ENCODE results near the gene ZBTB16.

ZBTB16 gene

GRCh38 chr11:114207096-114207495 is 147.6 kb downstream of the ZBTB16 start:
- DNase-seq (ENCODE audit: low read depth in 3 of 3, low spot score in 1 of 3), result no peak

GRCh38 chr11:114208377-114208776 is 148.9 kb downstream of the ZBTB16 start:
- DNase-seq (ENCODE audit: low read depth in 3 of 3, low spot score in 1 of 3), result no peak

DNA sequence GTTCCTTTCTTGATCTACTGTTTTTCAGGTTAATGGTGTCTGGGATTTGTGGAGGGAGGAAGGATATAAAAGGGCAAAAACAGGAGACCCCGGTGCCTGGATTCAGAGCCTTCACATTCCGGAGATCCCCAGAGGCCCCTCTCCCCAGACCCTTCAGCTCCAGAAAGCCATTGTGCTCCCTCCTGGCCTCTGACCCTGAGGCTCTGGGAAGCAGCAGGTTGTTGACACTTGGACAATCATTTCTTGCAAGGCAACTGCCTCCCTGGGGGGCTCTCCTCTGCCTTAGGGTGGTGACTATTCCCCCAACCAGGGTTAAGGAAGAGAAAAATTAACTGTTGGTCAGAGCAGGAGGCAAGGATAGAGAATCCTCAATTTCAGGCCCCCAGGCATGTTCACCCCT is 149.8 kb downstream of the ZBTB16 start:
- no peak for DNase-seq (ENCODE audit: low read depth in 3 of 3, low spot score in 1 of 3)

DNA sequence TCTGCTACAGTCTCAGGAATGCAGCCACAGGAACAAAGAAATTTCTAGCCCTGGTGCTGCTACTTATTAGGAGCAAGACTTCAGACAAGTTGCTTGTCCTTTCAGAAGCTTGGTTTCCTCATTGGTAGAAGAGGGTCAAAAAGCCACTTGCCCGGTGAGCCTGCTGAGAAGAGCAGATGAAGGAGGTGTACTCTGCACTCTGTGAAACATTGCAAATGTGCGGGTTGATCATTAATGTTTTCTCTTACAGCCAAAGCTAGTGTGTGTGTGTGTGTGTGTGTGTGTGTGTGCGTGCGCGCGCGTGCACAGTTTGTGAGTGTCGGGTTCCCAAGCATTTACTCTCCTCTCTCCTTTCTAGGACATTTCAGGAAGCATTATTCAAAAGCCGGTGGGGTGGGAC is 150.4 kb downstream of the ZBTB16 start:
- DNase-seq (ENCODE audit: low read depth in 3 of 3, low spot score in 1 of 3), result no peak

DNA sequence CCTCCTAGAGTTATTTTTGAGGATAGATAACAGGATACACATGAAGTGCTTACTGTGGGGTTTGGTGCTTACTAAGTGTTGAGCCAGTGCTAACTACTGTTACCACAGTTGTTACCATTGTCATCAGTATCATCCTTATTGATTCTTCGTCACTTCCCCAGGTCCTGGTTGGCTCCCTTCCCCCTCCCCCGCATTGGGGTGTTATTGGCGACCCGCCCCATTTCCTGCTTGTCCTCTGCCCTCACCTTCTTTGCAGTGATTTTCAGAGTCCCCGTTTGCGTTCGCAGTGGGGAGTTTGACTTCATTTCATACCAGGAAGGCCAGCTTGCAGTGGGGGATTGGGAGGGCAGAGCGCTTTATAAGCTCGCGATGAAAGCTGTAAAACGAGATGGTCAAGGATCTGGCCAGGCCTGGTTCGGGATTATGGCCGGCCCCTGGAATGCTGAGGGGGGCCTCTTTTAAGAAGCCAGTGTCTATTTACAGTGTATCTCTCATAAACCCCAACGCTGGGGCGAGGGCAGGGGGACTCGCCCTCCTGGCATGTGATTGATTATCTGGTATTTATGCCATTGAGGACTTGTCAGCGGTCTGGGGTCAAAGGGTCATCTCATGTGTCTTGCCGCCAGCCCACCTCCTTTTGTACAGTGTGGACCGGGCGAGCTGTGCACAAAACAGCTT is 152.1 kb downstream of the ZBTB16 start:
- no peak for DNase-seq (ENCODE audit: low read depth in 3 of 3, low spot score in 1 of 3)

DNA sequence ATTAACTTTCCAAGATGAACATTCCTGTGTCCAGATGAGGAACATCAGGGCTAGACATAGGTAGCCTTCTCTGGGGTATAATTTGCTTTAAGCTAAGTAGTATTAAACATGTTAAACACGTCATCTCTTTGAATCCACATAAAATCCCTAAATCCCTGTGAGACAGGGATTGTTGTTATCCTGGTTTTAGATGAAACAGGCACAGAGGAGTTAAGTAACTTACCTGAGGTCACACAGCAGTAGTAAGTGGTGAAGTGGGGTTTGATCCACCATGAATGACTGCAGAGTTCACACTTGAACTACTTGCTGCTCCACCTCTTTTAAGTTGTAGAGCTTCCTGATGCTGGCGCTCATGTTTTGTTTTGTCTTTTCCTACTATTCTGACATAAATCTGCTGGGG is 154.1 kb downstream of the ZBTB16 start:
- DNase-seq (ENCODE audit: low read depth in 3 of 3, low spot score in 1 of 3), result no peak

- DNase-seq (ENCODE audit: low read depth in 3 of 3, low spot score in 1 of 3), result no peak
These were observed 155.9 kb downstream of the ZBTB16 start for GRCh38 chr11:114215428-114215827.

DNA sequence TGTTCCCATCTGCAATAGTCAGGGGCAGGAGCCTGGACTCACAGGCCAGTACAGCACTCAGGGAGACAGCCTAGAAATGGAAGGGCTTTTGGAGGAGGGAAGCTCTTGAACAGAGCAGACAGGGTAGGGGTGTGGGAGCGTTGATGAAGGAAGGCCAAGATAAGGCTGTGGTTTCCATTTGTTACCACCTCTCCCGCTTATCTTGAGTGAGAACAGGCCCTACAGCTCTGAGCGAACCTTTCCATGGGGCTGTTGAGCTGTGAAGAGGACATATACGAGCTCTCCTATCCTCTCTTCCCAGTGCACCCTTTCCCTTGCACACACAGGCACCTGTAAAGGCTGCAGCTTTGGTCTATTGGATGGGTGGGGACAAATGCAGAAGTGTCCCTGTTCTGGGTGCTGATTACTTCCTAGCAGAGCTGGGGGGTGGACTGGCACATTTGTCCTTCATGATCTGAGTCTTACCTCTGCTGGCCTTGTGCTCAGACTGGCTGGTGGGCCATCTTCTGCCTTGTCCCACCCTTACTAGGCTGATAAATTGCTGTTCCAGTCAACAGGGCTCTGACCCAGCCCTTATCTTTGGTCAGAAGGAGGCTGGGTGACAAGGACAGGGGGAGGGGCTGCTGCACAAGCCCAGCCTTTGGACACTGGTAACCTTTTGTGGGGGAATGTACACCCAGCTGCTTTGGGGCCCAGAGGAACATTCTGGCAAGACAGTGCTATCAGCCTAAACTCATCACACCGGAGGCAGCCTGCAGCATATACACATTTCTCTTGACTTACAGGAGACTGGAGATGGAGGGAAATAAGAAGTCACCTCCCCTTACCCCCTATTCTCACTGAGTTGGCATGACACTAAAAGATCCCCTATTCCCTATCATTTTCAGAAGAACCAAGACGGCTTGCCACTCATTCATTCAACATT is 156.6 kb downstream of the ZBTB16 start:
- no peak for DNase-seq (ENCODE audit: low read depth in 3 of 3, low spot score in 1 of 3)

- DNase-seq (ENCODE audit: low read depth in 3 of 3, low spot score in 1 of 3), result no peak
These were observed 157.3 kb downstream of the ZBTB16 start for GRCh38 chr11:114216796-114217180.

- DNase-seq (ENCODE audit: low read depth in 3 of 3, low spot score in 1 of 3), result no peak
These were observed 159.0 kb downstream of the ZBTB16 start for GRCh38 chr11:114218508-114218907.

DNA sequence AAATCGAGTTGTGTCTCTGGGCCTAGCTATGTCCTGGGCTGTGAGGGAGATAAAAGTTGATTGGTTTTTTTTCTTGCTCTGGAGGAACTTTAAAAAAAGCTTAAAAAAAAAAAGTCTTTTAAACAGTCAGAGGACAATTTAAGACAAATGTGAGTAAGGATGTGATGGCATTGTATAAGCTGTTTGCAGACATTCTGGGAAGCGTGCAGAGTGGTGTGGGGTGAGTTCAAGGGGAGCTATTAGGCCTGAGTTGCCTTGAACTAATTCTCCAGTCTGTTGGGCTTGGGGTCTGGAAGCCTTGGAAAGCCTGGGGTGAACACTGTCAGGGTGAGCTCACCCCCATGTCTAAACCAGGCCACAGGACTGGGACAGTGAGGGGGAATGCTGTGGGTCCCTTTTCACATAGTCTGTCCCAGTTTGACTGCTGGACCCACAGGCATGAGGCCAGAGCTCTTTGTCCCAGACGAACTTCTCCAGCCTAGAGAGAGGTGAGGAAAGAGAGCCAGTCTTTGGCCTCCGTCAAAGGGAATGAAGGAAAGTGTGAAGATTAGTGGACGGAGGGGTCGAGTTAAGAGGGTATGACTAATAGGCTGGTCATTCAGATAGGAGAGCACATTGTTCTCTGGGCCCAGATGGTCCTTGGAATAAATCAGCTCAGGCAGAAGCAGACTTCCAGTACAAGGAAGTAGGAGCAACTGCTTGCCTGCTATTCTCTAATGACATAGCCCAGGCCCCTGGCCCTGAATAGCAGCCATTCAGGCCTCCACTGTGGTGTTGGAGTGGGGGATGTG is 160.2 kb downstream of the ZBTB16 start:
- DNase-seq (ENCODE audit: low read depth in 3 of 3, low spot score in 1 of 3), result no peak

- no peak for DNase-seq (ENCODE audit: low read depth in 3 of 3, low spot score in 1 of 3)
These were observed 161.5 kb downstream of the ZBTB16 start for GRCh38 chr11:114221037-114221436.

DNA sequence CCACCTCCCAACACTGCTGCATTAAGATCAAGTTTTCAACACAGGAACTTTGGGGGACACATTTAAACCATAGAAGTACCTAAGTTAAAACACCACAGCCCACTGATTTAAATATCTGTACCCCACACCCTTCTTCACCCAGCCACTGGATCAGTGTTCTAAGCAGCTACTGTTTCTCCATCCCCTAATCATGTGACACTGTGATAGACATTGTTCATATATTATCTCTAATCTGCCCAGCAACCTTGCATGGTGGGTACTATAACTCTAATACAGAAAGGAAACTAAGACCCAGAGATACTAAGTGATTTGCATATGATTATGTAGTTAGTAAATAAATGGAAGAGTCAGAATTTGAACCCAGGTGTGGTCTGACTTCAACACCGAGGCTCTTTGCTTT is 166.2 kb downstream of the ZBTB16 start:
- no peak for DNase-seq (ENCODE audit: low read depth in 3 of 3, low spot score in 1 of 3)

DNA sequence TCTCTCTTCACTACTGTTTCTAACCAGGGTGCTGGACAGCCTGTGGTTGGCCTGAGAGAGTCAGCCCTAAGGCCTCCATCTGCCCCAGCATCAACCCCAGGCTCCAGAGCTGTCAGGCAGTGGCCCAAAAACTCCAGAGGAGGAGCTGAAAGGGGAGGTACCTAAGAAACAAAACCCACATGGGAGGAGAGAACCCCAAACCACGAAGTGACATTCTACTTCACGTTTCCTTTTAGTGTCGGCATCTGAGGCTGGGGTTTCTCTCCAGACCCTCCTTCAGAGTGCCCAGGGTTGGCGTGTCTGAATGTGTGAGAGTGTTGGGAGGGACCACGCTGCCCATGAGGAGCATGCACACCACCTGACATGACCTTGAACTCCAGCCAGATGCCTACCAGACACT is 166.8 kb downstream of the ZBTB16 start:
- DNase-seq (ENCODE audit: low read depth in 3 of 3, low spot score in 1 of 3), result no peak

DNA sequence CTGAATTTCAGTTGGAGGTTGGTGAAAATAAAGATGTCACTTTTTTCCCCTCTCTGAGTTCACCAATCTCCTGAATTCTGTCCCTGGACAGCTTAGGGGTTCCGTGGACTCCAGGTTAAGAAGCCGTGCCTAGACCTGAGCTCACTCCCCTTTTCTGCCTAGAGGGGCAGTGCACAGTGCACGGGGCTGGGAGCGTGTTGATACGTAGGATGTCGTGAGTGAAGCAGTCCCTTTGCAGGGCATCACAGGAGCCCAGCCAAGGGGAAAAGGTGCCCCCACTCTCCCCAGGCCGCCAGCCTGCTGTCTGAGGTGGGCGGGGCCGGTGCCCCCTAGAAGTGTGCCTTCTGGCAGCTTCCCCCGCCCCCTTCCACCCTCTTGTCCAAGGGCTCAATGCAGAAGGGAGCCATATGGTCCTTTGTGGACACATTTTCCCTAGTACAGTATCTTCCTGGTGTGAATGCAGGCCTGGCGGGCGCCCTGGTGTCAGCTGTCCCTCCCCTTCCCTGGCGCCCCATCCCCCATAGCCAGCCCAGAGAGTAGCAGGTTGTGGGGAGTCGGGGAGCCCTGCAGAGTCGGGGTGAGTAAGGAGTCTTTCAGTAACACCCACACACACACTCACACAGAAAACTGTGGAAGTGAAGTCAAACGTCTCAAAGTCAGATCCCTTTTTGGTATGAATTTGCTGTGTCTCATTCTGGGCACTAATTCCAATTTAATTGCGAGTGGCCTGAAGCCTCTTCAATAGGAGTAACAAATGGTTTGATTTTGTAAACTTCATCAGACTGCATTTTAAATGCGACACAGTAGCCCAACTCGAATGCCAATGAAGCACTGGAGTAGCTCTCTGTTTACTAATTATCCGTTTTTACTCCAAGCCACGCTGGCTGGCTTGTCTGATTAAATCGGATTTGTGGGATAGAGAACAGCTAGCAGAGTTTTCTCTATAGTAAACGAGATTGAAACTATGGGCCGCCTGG is 169.2 kb downstream of the ZBTB16 start:
- DNase-seq (ENCODE audit: low read depth in 3 of 3, low spot score in 1 of 3), result no peak

- no peak for DNase-seq (ENCODE audit: low read depth in 3 of 3, low spot score in 1 of 3)
These were observed 170.7 kb downstream of the ZBTB16 start for GRCh38 chr11:114230031-114230704.

DNA sequence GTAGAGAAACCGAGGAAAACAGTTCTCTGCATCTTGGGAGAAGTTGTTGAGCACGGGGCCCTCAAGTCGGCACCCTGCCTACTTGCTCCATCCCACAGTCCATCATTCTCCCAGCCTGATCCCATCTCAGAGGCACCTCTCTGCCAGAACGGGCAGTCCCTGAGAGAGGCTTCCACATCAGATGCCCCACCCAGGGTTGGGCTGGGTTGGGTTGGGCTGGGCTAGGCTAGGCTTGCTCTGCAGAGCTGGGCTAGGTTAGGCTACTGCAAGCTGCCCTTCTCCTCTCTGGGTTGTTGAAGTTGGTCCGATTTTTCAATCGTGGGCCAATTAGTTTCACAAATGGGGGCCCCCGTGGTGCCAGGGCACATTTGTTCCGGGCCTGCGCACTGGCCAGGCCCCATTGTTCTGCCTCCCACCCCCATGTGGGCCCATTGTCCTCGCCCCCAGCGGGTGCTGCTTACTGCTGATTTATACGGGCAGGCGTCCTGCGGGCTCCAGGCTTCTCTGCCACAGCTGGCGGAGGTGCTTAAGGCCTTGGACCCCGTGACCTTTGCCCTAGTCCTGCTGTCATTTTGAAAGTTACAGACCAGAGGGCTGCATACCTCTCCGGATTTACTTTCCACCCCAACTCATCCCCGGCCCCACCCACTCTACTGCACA is 173.0 kb downstream of the ZBTB16 start:
- no peak for DNase-seq (ENCODE audit: low read depth in 3 of 3, low spot score in 1 of 3)

DNA sequence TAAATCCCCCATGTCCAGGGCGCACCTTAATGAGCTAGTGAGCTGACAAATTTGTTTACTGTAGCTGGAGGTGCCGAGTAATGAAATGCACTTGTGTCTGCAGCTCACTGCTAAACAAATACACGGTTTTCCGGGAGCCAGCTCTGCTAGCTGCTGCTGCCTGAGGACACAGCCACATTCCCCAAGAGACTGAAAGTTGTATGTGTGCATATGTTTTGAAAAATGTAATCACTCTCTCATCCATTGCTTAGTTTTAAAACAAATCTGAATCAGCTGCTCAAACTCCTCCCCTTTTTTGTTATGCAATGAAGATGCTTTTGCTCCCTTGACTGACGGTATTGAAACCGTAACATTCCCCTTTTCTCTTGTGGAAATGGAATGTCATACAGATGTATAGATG is 174.2 kb downstream of the ZBTB16 start:
- no peak for DNase-seq (ENCODE audit: low read depth in 3 of 3, low spot score in 1 of 3)

DNA sequence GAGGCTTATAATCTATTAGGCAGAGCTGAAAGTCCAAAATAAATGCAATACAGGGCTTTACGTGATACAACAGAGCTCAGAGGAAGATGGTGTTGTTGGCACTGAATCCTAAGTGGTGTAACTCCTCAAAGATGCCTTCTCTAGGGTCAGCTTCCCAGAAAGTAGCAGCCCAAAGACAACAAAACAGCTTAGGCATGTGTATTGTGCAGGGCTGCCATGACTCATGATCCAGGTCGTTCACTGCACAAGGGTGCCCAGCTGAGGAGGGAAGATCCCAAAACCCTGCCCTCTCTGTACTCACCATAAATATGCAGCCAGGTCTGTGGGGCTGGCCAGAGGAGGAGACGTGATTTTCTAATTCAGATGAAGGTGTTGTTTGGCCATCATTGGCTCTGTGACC is 177.3 kb downstream of the ZBTB16 start:
- no peak for DNase-seq (ENCODE audit: low read depth in 3 of 3, low spot score in 1 of 3)

All from stimulated activated CD4-positive, alpha-beta T cell treated with anti-CD3 and anti-CD28 coated beads, TNF-alpha, amount 100 ng/mL, for 1 hour (primary cell).